Measurements from ENCODE around the gene MGP. TPM values are rescaled to one million over a fixed set of nuclear protein-coding genes. Genes with fewer than 3 reads are reported as not detected.

MGP gene
- polyA plus RNA-seq, 2 donors, result 32.7 to 51.2 TPM

DNA sequence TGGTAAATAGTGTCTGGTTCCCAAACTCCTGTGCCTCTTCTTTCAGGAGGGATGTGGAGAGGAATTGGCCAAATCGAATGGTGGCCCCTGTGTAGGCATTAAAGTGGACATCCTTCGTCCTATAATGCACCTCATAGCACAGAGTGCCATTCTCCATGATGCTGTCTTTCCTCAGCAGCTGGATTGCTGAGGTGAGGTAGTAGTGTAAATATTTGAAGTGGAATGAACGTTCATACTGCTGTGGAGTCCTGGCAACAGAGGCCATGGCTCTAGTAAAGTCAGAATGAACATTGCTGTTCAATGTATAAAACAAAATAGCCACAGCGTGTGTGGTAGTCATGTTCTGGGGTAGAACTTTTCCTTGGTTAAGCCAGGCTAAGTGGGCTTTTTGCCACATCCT lies 45.0 kb downstream of the MGP start:
- Histone ChIP-seq H3K36me3 (ENCODE audit: control insufficient read depth in 2 of 2, insufficient read depth in 2 of 2, low read length in 1 of 2) (no peaks in the 10 kb centered on the region), H3K9me3 (ENCODE audit: control insufficient read depth in 2 of 2, insufficient read depth in 1 of 2, low read depth in 1 of 2, low read length in 1 of 2) (no peaks in the 10 kb centered on the region), H3K27me3 (ENCODE audit: control insufficient read depth in 1 of 2, insufficient read depth in 2 of 2, low read length in 2 of 2) (no peaks in the 10 kb centered on the region), H3K27ac (ENCODE audit: low read depth in 2 of 2, low read length in 1 of 2) (no peak overlapping the region), H3K4me1 (ENCODE audit: control insufficient read depth in 2 of 2, insufficient read depth in 2 of 2, low read length in 1 of 2) (peaks cover 0 to 4% of the 10 kb centered on the region in 2 donors), H3K4me3 (ENCODE audit: low read depth in 1 of 2, low read length in 2 of 2) (no peak overlapping the region)
- WGBS, 2 donors, result 80 to 82% methylated on average over 4 of the region's 4 CpGs

DNA sequence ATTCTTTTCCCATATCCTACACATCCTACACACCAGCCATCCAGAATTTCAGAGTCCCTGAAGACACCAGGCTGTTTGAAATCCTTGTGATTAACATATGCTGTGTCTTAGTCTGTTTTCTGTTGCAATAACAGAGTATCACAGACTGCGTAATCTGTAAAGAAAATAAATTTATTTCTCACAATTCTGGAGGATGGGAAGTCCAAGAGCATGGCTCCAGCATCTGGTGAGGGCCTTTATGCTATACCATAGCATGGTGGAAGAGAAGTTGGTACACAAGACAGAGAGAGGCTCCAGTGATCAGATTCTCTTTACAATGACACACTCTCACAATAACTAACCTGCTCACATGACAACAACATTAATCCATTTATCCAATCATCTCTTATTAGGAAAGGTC lies 46.4 kb downstream of the MGP start:
- Histone ChIP-seq H3K27me3 (ENCODE audit: control insufficient read depth in 1 of 2, insufficient read depth in 2 of 2, low read length in 2 of 2) (no peaks in the 10 kb centered on the region), H3K4me3 (ENCODE audit: low read depth in 1 of 2, low read length in 2 of 2) (no peak overlapping the region), H3K9me3 (ENCODE audit: control insufficient read depth in 2 of 2, insufficient read depth in 1 of 2, low read depth in 1 of 2, low read length in 1 of 2) (no peaks in the 10 kb centered on the region), H3K36me3 (ENCODE audit: control insufficient read depth in 2 of 2, insufficient read depth in 2 of 2, low read length in 1 of 2) (no peaks in the 10 kb centered on the region), H3K27ac (ENCODE audit: low read depth in 2 of 2, low read length in 1 of 2) (no peak overlapping the region), H3K4me1 (ENCODE audit: control insufficient read depth in 2 of 2, insufficient read depth in 2 of 2, low read length in 1 of 2) (peaks cover 0 to 4% of the 10 kb centered on the region in 2 donors)
- WGBS, 2 donors, result 95 to 100% methylated on average over 1 of the region's 1 CpG

DNA sequence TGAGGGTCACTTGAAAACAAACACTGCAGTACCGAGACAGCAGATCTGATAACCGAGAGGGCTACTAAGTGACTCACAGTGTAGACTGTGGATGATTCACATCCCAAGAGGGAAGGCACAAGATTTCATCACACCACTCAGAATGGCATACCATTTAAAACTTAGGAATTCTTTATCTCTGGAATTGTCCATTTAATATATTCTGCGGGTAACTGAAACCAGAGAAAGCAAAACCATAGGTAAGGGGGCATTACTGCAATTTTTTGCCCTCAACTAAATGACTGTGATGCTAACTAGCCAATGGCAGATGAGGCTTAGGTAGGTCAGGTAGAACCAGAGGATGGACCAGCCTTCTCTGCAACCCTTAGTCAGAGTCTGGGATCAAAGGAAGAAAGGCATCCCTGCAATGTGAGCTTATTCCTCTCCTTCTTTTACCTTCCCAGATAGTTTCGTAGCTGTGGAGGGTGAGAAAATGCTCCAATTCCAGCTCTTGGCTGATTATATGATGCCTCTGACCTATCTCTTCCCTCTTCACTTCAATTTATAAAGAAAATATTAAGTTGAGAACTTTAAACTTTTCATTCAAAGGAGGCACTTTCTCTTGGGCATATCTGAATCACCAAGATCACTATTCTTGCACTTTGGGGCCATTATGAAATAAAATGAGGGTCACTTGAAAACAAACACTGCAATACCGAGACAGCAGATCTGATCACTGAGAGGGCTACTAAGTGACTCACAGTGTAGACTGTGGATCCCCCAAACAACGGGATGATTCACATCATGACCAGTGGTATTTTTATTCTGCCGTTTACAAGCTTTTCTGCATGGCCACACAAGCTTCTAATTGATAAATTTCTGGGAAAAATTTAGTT lies 49.1 kb downstream of the MGP start:
- no peaks in the 10 kb centered on the region for H3K9me3 ChIP-seq (ENCODE audit: control insufficient read depth in 2 of 2, insufficient read depth in 1 of 2, low read depth in 1 of 2, low read length in 1 of 2)
- H3K36me3 ChIP-seq (ENCODE audit: control insufficient read depth in 2 of 2, insufficient read depth in 2 of 2, low read length in 1 of 2), result no peaks in the 10 kb centered on the region
- 68 to 78% methylated on average over 7 of the region's 7 CpGs for WGBS, 2 donors
- H3K4me1 ChIP-seq (ENCODE audit: control insufficient read depth in 2 of 2, insufficient read depth in 2 of 2, low read length in 1 of 2), result peaks cover 0 to under 1% of the 10 kb centered on the region in 2 donors
- no peak overlapping the region for H3K27ac ChIP-seq (ENCODE audit: low read depth in 2 of 2, low read length in 1 of 2)
- H3K27me3 ChIP-seq (ENCODE audit: control insufficient read depth in 1 of 2, insufficient read depth in 2 of 2, low read length in 2 of 2), result peaks cover 2% of the 10 kb centered on the region in 2 donors
- no peak overlapping the region for H3K4me3 ChIP-seq (ENCODE audit: low read depth in 1 of 2, low read length in 2 of 2)

DNA sequence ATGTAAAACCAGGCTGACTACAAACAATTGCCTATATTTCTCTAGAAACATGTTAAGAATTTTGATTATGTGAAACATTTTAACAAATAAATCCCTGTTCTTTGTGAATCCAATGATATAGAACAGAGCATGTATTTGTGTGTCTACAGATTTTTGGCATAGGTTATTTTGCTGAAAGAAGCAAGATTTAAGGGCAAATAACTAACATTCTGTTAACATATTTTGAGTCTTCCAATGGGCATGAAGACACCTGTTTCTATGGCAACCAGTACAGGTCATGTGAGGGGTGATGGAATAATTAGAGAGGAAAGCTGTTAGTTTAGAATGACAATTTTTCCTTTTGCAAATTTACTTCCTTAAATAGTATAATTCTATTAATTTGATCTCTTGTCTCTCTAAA lies 51.1 kb downstream of the MGP start:
- Histone ChIP-seq H3K27ac (ENCODE audit: low read depth in 2 of 2, low read length in 1 of 2) (no peak overlapping the region), H3K36me3 (ENCODE audit: control insufficient read depth in 2 of 2, insufficient read depth in 2 of 2, low read length in 1 of 2) (no peaks in the 10 kb centered on the region), H3K4me1 (ENCODE audit: control insufficient read depth in 2 of 2, insufficient read depth in 2 of 2, low read length in 1 of 2) (no peaks in the 10 kb centered on the region), H3K27me3 (ENCODE audit: control insufficient read depth in 1 of 2, insufficient read depth in 2 of 2, low read length in 2 of 2) (peaks cover 2% of the 10 kb centered on the region in 2 donors), H3K9me3 (ENCODE audit: control insufficient read depth in 2 of 2, insufficient read depth in 1 of 2, low read depth in 1 of 2, low read length in 1 of 2) (no peaks in the 10 kb centered on the region), H3K4me3 (ENCODE audit: low read depth in 1 of 2, low read length in 2 of 2) (no peak overlapping the region)

DNA sequence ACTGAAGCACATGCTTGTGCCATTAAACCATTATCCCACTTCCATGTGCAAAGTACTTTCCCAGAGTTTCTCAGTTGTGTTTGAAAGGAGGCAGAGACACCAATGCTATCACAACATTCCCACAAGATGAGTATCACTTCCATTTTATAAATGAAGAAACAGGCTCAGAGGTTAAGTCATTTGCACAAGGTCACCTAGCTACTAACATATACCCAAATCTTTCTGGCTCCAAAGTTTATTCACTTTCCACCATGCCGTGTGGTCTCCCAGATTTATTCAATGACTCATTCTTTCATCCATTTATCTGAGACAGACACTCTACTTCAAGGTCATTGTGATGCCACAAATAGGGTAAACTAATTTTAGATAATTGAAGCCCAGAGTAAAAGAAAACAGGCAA lies 51.7 kb downstream of the MGP start:
- no peak overlapping the region for H3K4me3 ChIP-seq (ENCODE audit: low read depth in 1 of 2, low read length in 2 of 2)
- no peaks in the 10 kb centered on the region for H3K36me3 ChIP-seq (ENCODE audit: control insufficient read depth in 2 of 2, insufficient read depth in 2 of 2, low read length in 1 of 2)
- no peak overlapping the region for H3K27ac ChIP-seq (ENCODE audit: low read depth in 2 of 2, low read length in 1 of 2)
- H3K4me1 ChIP-seq (ENCODE audit: control insufficient read depth in 2 of 2, insufficient read depth in 2 of 2, low read length in 1 of 2), result no peaks in the 10 kb centered on the region
- peaks cover 2% of the 10 kb centered on the region in 2 donors for H3K27me3 ChIP-seq (ENCODE audit: control insufficient read depth in 1 of 2, insufficient read depth in 2 of 2, low read length in 2 of 2)
- WGBS, 2 donors, result 25 to 37% methylated on average over 1 of the region's 1 CpG
- no peaks in the 10 kb centered on the region for H3K9me3 ChIP-seq (ENCODE audit: control insufficient read depth in 2 of 2, insufficient read depth in 1 of 2, low read depth in 1 of 2, low read length in 1 of 2)

DNA sequence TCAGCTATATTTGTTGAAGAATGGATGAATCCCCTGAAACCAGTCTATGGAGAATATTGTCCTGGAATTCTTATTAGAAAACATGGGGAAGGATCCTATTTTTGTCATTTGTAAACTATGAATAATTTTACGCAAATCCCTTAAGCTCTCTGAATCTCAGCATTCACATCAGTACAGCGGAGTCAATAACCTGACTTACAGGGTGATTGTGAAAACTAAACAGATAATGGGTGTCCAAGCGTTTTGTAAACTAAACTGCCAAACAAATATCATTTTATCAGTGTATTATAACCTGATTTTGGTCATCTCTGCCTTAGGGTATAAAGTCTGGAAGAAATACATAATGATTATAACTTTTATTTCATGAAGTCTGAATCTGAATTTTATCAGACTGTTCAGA lies 52.3 kb downstream of the MGP start:
- WGBS, 2 donors, result 78 to 79% methylated on average over 3 of the region's 3 CpGs
- H3K27ac ChIP-seq (ENCODE audit: low read depth in 2 of 2, low read length in 1 of 2), result no peak overlapping the region
- no peaks in the 10 kb centered on the region for H3K36me3 ChIP-seq (ENCODE audit: control insufficient read depth in 2 of 2, insufficient read depth in 2 of 2, low read length in 1 of 2)
- H3K4me3 ChIP-seq (ENCODE audit: low read depth in 1 of 2, low read length in 2 of 2), result no peak overlapping the region
- H3K4me1 ChIP-seq (ENCODE audit: control insufficient read depth in 2 of 2, insufficient read depth in 2 of 2, low read length in 1 of 2), result no peaks in the 10 kb centered on the region
- H3K27me3 ChIP-seq (ENCODE audit: control insufficient read depth in 1 of 2, insufficient read depth in 2 of 2, low read length in 2 of 2), result peaks cover 2% of the 10 kb centered on the region in 2 donors
- H3K9me3 ChIP-seq (ENCODE audit: control insufficient read depth in 2 of 2, insufficient read depth in 1 of 2, low read depth in 1 of 2, low read length in 1 of 2), result no peaks in the 10 kb centered on the region

Other genes with a start within 250 kb of the MGP start
- gene GUCY2C, start 189.3 kb downstream of the MGP start, polyA plus RNA-seq, result under 1 TPM; 0.05 to 0.39 TPM
- gene WBP11, start 82.4 kb downstream of the MGP start, polyA plus RNA-seq, result 10 to 100 TPM; 10.7 to 15.2 TPM
- under 1 TPM; 0.33 to 0.65 TPM for gene C12orf60, start 82.2 kb downstream of the MGP start, polyA plus RNA-seq
- under 1 TPM; 0.01 to 0.04 TPM for gene SMCO3, start 71.7 kb downstream of the MGP start, polyA plus RNA-seq
- under 1 TPM; 0.05 to 0.14 TPM for gene ART4, start 42.3 kb downstream of the MGP start, polyA plus RNA-seq
- gene ERP27, start 52.7 kb upstream of the MGP start, polyA plus RNA-seq, result under 1 TPM; 0.16 to 0.51 TPM
- gene ARHGDIB, start 75.7 kb upstream of the MGP start, polyA plus RNA-seq, result 10 to 100 TPM; 69.0 to 86.9 TPM
- not detected for gene PDE6H, start 87.2 kb upstream of the MGP start, polyA plus RNA-seq